Mesendoderm (in vitro differentiated cells): ENCODE data around the gene GPR55.
A peak's percentile ranks its signal among the peaks of the same experiment; 100 is the strongest.

Experiments
- DNase-seq: peaks from one replicate; pipeline ENCODE4 v3.0.0; 2013
- H2AK5ac ChIP-seq: 2 replicates; pipeline ENCODE4 v1.6.1; 2013; ENCODE audit warnings: low read length, inconsistent platforms
- H2BK120ac ChIP-seq: 2 replicates; pipeline ENCODE4 v1.6.1; 2013; ENCODE audit warnings: low read depth, mild to moderate bottlenecking, low read length, moderate library complexity, mixed read lengths
- H2BK15ac ChIP-seq: replicated peaks from 2 replicates; pipeline ENCODE4 v1.6.1; 2013; ENCODE audit warnings: low read depth, mild to moderate bottlenecking, moderate library complexity
- H2BK5ac ChIP-seq: 2 replicates; pipeline ENCODE4 v1.6.1; 2013; ENCODE audit warnings: low read length, inconsistent platforms
- H3K18ac ChIP-seq: 2 replicates; pipeline ENCODE4 v1.6.1; 2013; ENCODE audit warnings: mild to moderate bottlenecking, low read length, mixed read lengths
- H3K23ac ChIP-seq: one replicate; pipeline ENCODE4 v1.6.1; 2013; ENCODE audit warnings: low read length
- H3K27ac ChIP-seq: 2 replicates; pipeline ENCODE4 v1.5.1; 2013; ENCODE audit warnings: low read depth, mild to moderate bottlenecking, inconsistent platforms, low read length, moderate library complexity
- H3K27me3 ChIP-seq: 2 replicates; pipeline ENCODE4 v1.6.1; 2013; ENCODE audit warnings: low read length, control low read depth, mild to moderate bottlenecking, inconsistent platforms; ENCODE audit not compliant: insufficient read depth, poor library complexity
- H3K36me3 ChIP-seq: 2 replicates; pipeline ENCODE4 v1.6.1; 2013; ENCODE audit warnings: low read length, inconsistent platforms; ENCODE audit not compliant: control insufficient read depth, insufficient read depth
- H3K4ac ChIP-seq: one replicate; pipeline ENCODE4 v1.6.1; 2013; ENCODE audit warnings: low read depth, mild to moderate bottlenecking, low read length, moderate library complexity
- H3K4me1 ChIP-seq: 2 replicates; pipeline ENCODE4 v1.6.1; 2013; ENCODE audit warnings: low read depth, low read length, inconsistent platforms; ENCODE audit not compliant: control insufficient read depth
- H3K4me2 ChIP-seq: 2 replicates; pipeline ENCODE4 v1.6.1; 2013; ENCODE audit warnings: low read length
- H3K4me3 ChIP-seq: 2 replicates; pipeline ENCODE4 v1.5.1; 2013; ENCODE audit warnings: mild to moderate bottlenecking, low read length
- H3K56ac ChIP-seq: one replicate; pipeline ENCODE4 v1.6.1; 2013; ENCODE audit warnings: low read length
- H3K79me1 ChIP-seq: 2 replicates; pipeline ENCODE4 v1.6.1; 2013; ENCODE audit warnings: low read length, inconsistent platforms
- H3K79me2 ChIP-seq: 2 replicates; pipeline ENCODE4 v1.6.1; 2013; ENCODE audit warnings: mild to moderate bottlenecking, low read length; ENCODE audit not compliant: control insufficient read depth, insufficient read depth
- H3K9ac ChIP-seq: 2 replicates; pipeline ENCODE4 v1.6.1; 2013; ENCODE audit warnings: low read length, inconsistent platforms
- H4K5ac ChIP-seq: one replicate; pipeline ENCODE4 v1.6.1; 2013; ENCODE audit warnings: low read length
- H4K8ac ChIP-seq: one replicate; pipeline ENCODE4 v1.6.1; 2013; ENCODE audit warnings: low read depth, mild to moderate bottlenecking, control low read depth, low read length, moderate library complexity
- WGBS: extraction: QIAGEN DNeasy Blood & Tissue Kit; methylation state at CpG from one replicate; pipeline ENCODE4 v1.1.7; 2013; ENCODE audit warnings: low lambda C conversion rate, missing lambda C conversion rate; ENCODE audit not compliant: insufficient coverage; ENCODE audit errors: extremely low coverage; 5-methylcytosine and 5-hydroxymethylcytosine counted together

GPR55 gene

GRCh38 chr2:230873661-230874401 lies 51.2 kb downstream of the GPR55 start:
- Histone ChIP-seq H3K23ac (no peak overlapping the region), H3K56ac (no peak overlapping the region), H3K18ac (no peak overlapping the region), H2BK15ac (no peak overlapping the region), H4K5ac (no peak overlapping the region), H2BK120ac (no peak overlapping the region), H3K4me1 (peaks cover 30% of the 10 kb centered on the region), H3K27ac (no peak overlapping the region), H2AK5ac (no peak overlapping the region), H3K4ac (no peak overlapping the region), H3K79me1 (peaks cover 46% of the 10 kb centered on the region), H4K8ac (no peak overlapping the region), H3K27me3 (no peaks in the 10 kb centered on the region), H3K9ac (no peak overlapping the region), H3K4me2 (no peak overlapping the region), H3K4me3 (no peak overlapping the region), H3K36me3 (peaks cover 38% of the 10 kb centered on the region), H2BK5ac (no peak overlapping the region), H3K79me2 (peaks cover 59% of the 10 kb centered on the region)
- DNase-seq, result no peak
- no CpG with 5 or more reads among the region's 13 CpGs for WGBS

DNA sequence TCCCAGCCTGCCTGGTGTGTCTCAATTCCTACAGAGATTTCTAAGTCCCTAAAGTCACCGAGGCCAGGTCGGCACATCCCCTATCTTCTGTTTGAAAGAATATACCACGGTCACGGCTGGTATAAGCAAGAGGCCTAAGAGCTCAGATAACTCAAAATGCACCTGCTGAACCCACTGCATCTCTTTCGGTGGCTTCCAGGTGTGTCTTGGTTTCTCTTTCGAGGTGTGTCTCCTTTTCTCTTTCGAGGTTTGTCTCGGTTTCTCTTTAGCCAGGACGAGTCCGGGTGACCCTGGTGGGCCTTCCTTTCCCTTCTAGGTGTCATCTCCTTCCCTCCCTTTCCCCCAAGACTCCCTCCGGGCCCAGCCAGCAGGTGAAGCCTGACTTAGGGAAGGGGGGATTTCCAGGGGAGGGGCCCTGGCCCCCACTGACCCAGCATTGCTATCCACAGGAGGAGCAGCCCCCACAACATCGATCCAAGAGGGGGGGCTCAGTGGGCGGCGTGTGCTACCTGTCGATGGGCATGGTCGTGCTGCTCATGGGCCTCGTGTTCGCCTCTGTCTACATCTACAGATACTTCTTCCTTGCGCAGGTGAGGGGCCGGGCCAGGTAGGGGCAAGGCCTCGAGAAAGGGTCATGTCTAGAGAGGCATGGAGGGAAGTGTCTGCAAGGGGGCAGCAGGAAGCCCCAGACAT lies 51.9 kb downstream of the GPR55 start:
- Histone ChIP-seq H3K56ac (no peak overlapping the region), H3K79me2 (peaks cover 66% of the 10 kb centered on the region), H3K4me1 (peaks cover 30% of the 10 kb centered on the region), H3K4ac (no peak overlapping the region), H2BK120ac (no peak overlapping the region), H4K5ac (no peak overlapping the region), H3K27ac (no peak overlapping the region), H3K27me3 (no peaks in the 10 kb centered on the region), H3K4me2 (no peak overlapping the region), H3K79me1 (peaks cover 46% of the 10 kb centered on the region), H3K9ac (no peak overlapping the region), H3K23ac (no peak overlapping the region), H3K36me3 (peaks cover 33% of the 10 kb centered on the region), H3K4me3 (no peak overlapping the region), H3K18ac (peak overlapping the region; percentile 13), H2BK5ac (no peak overlapping the region), H2BK15ac (no peak overlapping the region), H2AK5ac (no peak overlapping the region), H4K8ac (no peak overlapping the region)
- DNase-seq, result no peak
- WGBS, result no CpG with 5 or more reads among the region's 21 CpGs

DNA sequence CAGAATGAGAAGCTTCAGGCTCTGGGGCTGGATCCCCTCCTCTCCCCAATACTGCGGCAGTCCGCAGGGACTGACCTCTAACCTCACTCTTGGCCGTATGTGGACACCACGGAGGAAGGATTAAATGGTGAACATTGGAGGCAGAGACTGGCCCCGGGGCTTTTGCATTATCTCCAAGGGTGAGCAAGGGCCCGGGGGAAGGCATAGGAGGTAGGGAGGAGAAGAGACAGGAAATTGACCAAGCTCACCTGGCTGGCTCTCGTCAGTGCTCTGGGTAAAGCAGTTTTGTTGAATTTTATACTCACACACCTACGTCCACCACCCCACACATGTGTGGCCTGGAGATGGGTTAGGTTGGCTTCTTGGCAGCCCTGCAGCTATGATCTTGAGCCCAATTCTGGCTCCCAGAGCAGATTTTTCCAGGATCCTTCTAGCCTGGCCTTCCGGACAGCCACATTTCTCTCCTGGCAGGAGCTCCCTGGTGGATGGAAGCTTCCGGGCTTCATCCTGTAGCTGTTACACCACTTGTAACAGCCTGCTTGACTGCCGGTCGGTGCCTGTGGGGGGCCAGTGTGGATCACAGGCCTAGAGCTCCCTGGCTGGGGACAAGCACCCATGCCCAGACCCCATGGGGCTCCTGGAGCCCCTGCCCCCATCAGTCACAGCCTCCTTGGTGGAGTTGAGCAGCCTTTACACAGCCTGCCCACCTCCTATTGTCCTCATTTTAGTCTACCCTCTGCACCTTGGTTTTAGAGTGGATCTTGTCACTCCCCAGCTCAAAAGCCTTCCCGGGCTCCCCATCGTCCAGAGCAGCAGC lies 52.7 kb downstream of the GPR55 start:
- H4K5ac ChIP-seq, result no peak overlapping the region
- peaks cover 25% of the 10 kb centered on the region for H3K36me3 ChIP-seq
- H3K4me3 ChIP-seq, result no peak overlapping the region
- H2AK5ac ChIP-seq, result no peak overlapping the region
- H3K4me2 ChIP-seq, result no peak overlapping the region
- H3K4me1 ChIP-seq, result peaks cover 30% of the 10 kb centered on the region
- peaks cover 72% of the 10 kb centered on the region for H3K79me2 ChIP-seq
- no peak overlapping the region for H2BK15ac ChIP-seq
- H2BK120ac ChIP-seq, result no peak overlapping the region
- no peak overlapping the region for H3K9ac ChIP-seq
- H4K8ac ChIP-seq, result no peak overlapping the region
- no peak overlapping the region for H3K23ac ChIP-seq
- DNase-seq, result no peak
- no peak overlapping the region for H3K27ac ChIP-seq
- H3K27me3 ChIP-seq, result no peaks in the 10 kb centered on the region
- H2BK5ac ChIP-seq, result no peak overlapping the region
- H3K79me1 ChIP-seq, result peaks cover 44% of the 10 kb centered on the region
- H3K56ac ChIP-seq, result peak overlapping the region; percentile 18
- peak overlapping the region; percentile 13 for H3K18ac ChIP-seq
- no CpG with 5 or more reads among the region's 14 CpGs for WGBS
- H3K4ac ChIP-seq, result no peak overlapping the region

DNA sequence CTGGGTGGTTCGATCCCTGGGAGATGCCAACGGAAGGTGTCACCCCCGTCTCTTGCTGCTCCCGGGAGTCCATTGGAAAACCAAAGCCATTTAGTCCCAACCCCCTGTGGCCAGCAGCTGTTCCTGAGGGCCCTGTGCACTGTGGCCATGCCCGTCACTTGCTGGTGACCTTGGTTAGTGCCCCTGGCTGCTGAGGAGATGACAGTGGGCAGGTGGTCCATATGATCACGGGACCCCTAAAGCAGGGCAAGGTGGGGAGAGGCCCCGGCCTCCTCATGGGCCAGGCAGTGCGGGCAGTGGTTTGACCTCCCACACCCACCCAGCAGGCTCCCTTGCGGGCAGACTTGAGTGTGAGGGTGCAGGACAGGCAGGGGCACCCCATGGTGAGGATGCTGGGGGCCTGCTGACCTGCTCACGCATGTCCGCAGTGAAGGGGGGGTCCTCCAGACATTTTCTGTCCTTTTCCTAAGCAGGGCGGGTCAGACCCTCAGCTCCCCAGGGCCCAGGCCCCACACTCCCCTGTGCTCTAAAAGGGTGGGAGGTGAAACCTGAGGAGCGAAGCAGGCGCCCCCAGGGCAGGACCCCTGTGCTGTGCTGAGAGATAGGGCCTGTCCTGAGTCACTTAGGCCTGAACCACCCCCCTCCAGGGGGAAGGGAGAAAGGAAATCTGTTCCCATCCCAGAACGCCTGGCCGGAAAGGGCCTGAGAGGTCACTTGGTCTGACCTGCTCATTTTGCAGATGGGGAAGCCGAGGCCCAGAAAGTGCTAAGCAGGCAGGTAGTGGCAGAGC lies 53.5 kb downstream of the GPR55 start:
- no peak for DNase-seq
- H3K79me2 ChIP-seq, result peaks cover 80% of the 10 kb centered on the region
- H3K27ac ChIP-seq, result peak overlapping the region; percentile 83
- H4K8ac ChIP-seq, result no peak overlapping the region
- H3K23ac ChIP-seq, result peak overlapping the region; percentile 90
- peak overlapping the region; percentile 16 for H2BK5ac ChIP-seq
- H3K27me3 ChIP-seq, result no peaks in the 10 kb centered on the region
- peak overlapping the region; percentile 56 for H2AK5ac ChIP-seq
- H4K5ac ChIP-seq, result no peak overlapping the region
- H3K18ac ChIP-seq, result peak overlapping the region; percentile 0
- no peak overlapping the region for H3K4me3 ChIP-seq
- H3K4ac ChIP-seq, result no peak overlapping the region
- no peak overlapping the region for H2BK15ac ChIP-seq
- H2BK120ac ChIP-seq, result no peak overlapping the region
- H3K36me3 ChIP-seq, result peaks cover 18% of the 10 kb centered on the region
- WGBS, result no CpG with 5 or more reads among the region's 17 CpGs
- peak overlapping the region; percentile 4 for H3K9ac ChIP-seq
- H3K4me1 ChIP-seq, result peaks cover 36% of the 10 kb centered on the region
- peaks cover 42% of the 10 kb centered on the region for H3K79me1 ChIP-seq
- no peak overlapping the region for H3K4me2 ChIP-seq
- peak overlapping the region; percentile 73 for H3K56ac ChIP-seq

DNA sequence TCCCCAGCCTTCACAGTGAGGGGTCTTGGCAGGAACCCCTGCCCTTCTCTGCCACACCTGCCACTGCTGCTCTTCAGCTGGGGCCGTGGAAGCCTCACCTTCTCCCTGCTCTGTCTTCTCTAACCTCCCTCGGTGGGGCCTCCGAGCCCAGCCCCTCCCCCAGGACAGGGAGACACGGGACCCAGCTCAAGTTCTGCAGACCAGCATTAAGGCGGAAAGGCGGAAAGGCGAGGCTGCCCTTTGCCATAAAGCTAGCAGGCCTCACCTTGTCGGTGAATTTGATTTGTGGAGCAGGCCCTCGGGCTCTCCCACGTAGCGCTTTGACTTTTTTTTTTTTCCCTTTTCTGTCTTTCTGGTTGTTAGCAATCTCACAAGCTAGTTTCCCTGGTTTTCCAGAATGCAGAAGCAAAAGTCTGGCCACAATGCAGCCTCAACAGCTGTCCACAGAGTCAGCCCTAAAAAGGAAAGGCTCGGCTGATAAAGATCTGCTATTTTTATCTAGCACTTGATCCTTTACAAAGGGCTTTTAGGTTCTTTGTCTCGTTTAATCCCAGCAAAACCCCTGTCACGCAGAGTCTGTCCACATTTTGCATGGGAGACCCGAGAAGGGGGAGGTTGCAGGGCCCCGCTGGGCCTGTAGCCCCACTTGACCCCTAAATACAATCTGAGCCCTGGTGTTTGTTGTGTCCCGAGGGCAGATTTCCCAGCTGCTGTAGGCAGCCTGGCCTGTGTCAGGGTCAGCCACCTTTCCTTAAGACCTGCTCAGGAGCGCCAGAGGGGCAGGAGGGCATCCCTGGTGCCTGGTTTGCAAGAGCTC lies 54.3 kb downstream of the GPR55 start:
- no peak overlapping the region for H2BK120ac ChIP-seq
- H3K4ac ChIP-seq, result no peak overlapping the region
- peak overlapping the region; percentile 87 for H2BK5ac ChIP-seq
- no peak overlapping the region for H3K4me3 ChIP-seq
- peak overlapping the region; percentile 39 for H3K9ac ChIP-seq
- H3K79me1 ChIP-seq, result peaks cover 38% of the 10 kb centered on the region
- H3K79me2 ChIP-seq, result peaks cover 88% of the 10 kb centered on the region
- WGBS, result no CpG with 5 or more reads among the region's 18 CpGs
- peak overlapping the region; percentile 79 for H3K56ac ChIP-seq
- peak; percentile 82 for DNase-seq
- H3K4me1 ChIP-seq, result peaks cover 36% of the 10 kb centered on the region
- no peak overlapping the region for H4K8ac ChIP-seq
- H3K18ac ChIP-seq, result no peak overlapping the region
- H3K27me3 ChIP-seq, result no peaks in the 10 kb centered on the region
- H2BK15ac ChIP-seq, result no peak overlapping the region
- peaks cover 13% of the 10 kb centered on the region for H3K36me3 ChIP-seq
- H2AK5ac ChIP-seq, result peak overlapping the region; percentile 97
- H3K27ac ChIP-seq, result peak overlapping the region; percentile 83
- H3K4me2 ChIP-seq, result peak overlapping the region; percentile 20
- no peak overlapping the region for H4K5ac ChIP-seq
- H3K23ac ChIP-seq, result peak overlapping the region; percentile 90
